ENCODE data around the gene C3orf80. TPM values are rescaled to one million over a fixed set of nuclear protein-coding genes. Genes with fewer than 3 reads are reported as not detected.

The C3orf80 gene
- total RNA-seq, 1 donor from 2014 or later, result not detected

GRCh38 chr3:160183345-160184076 lies 41.7 kb upstream of the C3orf80 start:
- Mint-ChIP-seq H3K9me3 (ENCODE audit: unreplicated experiment) (no peaks in the 10 kb centered on the region), H3K4me1 (ENCODE audit: unreplicated experiment) (no peaks in the 10 kb centered on the region), H3K36me3 (ENCODE audit: unreplicated experiment) (no peaks in the 10 kb centered on the region), H3K27ac (ENCODE audit: unreplicated experiment) (no peak overlapping the region), H3K27me3 (ENCODE audit: unreplicated experiment) (peaks cover 25% of the 10 kb centered on the region), H3K4me3 (ENCODE audit: unreplicated experiment) (no peak overlapping the region)
- no peak for DNase-seq (ENCODE audit: extremely low spot score, unreplicated experiment)
- TF ChIP-seq CTCF (IDR thresholded peaks at IDR 0.05), result no peak

GRCh38 chr3:160184655-160185054 lies 40.6 kb upstream of the C3orf80 start:
- no peak for TF ChIP-seq CTCF (IDR thresholded peaks at IDR 0.05)
- Mint-ChIP-seq H3K36me3 (ENCODE audit: unreplicated experiment) (no peaks in the 10 kb centered on the region), H3K27me3 (ENCODE audit: unreplicated experiment) (peaks cover 23% of the 10 kb centered on the region), H3K27ac (ENCODE audit: unreplicated experiment) (no peak overlapping the region), H3K4me3 (ENCODE audit: unreplicated experiment) (no peak overlapping the region), H3K4me1 (ENCODE audit: unreplicated experiment) (no peaks in the 10 kb centered on the region), H3K9me3 (ENCODE audit: unreplicated experiment) (no peaks in the 10 kb centered on the region)
- no peak for DNase-seq (ENCODE audit: extremely low spot score, unreplicated experiment)

- Mint-ChIP-seq H3K27ac (ENCODE audit: unreplicated experiment) (no peak overlapping the region), H3K36me3 (ENCODE audit: unreplicated experiment) (no peaks in the 10 kb centered on the region), H3K4me3 (ENCODE audit: unreplicated experiment) (no peak overlapping the region), H3K4me1 (ENCODE audit: unreplicated experiment) (no peaks in the 10 kb centered on the region), H3K9me3 (ENCODE audit: unreplicated experiment) (no peaks in the 10 kb centered on the region), H3K27me3 (ENCODE audit: unreplicated experiment) (peaks cover 17% of the 10 kb centered on the region)
- no peak for TF ChIP-seq CTCF (IDR thresholded peaks at IDR 0.05)
- peak; percentile 6 for DNase-seq (ENCODE audit: extremely low spot score, unreplicated experiment)
These were observed 39.5 kb upstream of the C3orf80 start for GRCh38 chr3:160185751-160186150.

- Mint-ChIP-seq H3K4me3 (ENCODE audit: unreplicated experiment) (no peak overlapping the region), H3K36me3 (ENCODE audit: unreplicated experiment) (no peaks in the 10 kb centered on the region), H3K27me3 (ENCODE audit: unreplicated experiment) (peaks cover 9% of the 10 kb centered on the region), H3K27ac (ENCODE audit: unreplicated experiment) (no peak overlapping the region), H3K4me1 (ENCODE audit: unreplicated experiment) (no peaks in the 10 kb centered on the region), H3K9me3 (ENCODE audit: unreplicated experiment) (no peaks in the 10 kb centered on the region)
- no peak for TF ChIP-seq CTCF (IDR thresholded peaks at IDR 0.05)
- DNase-seq (ENCODE audit: extremely low spot score, unreplicated experiment), result peak; percentile 40
These were observed 37.9 kb upstream of the C3orf80 start for GRCh38 chr3:160187288-160187687.

GRCh38 chr3:160192310-160193029 lies 32.8 kb upstream of the C3orf80 start:
- DNase-seq (ENCODE audit: extremely low spot score, unreplicated experiment), result peak; percentile 71
- Mint-ChIP-seq H3K27me3 (ENCODE audit: unreplicated experiment) (peaks cover 5% of the 10 kb centered on the region), H3K36me3 (ENCODE audit: unreplicated experiment) (no peaks in the 10 kb centered on the region), H3K27ac (ENCODE audit: unreplicated experiment) (no peak overlapping the region), H3K4me3 (ENCODE audit: unreplicated experiment) (no peak overlapping the region), H3K4me1 (ENCODE audit: unreplicated experiment) (no peaks in the 10 kb centered on the region), H3K9me3 (ENCODE audit: unreplicated experiment) (no peaks in the 10 kb centered on the region)
- TF ChIP-seq CTCF (IDR thresholded peaks at IDR 0.05), result no peak
